ENCODE measurements around the gene HEATR5A.

HEATR5A gene

GRCh38 chr14:31270196-31270772 lies 150.1 kb downstream of the HEATR5A start:
- TF ChIP-seq RARB (CRISPR knock-in tag; IDR thresholded peaks at IDR 0.05) (no peak), ZNF70 (CRISPR knock-in tag; IDR thresholded peaks at IDR 0.05) (no peak), ISL1 (CRISPR knock-in tag; IDR thresholded peaks at IDR 0.05) (no peak), BACH2 (CRISPR knock-in tag; IDR thresholded peaks at IDR 0.05; ENCODE audit: borderline replicate concordance) (no peak), CSDC2 (CRISPR knock-in tag; IDR thresholded peaks at IDR 0.05) (no peak), OSR1 (CRISPR knock-in tag; IDR thresholded peaks at IDR 0.05) (no peak), SNAI2 (CRISPR knock-in tag; IDR thresholded peaks at IDR 0.05) (no peak), PPARA (CRISPR knock-in tag; IDR thresholded peaks at IDR 0.05; ENCODE audit: borderline replicate concordance) (no peak), GLIS3 (CRISPR knock-in tag; IDR thresholded peaks at IDR 0.05) (no peak), ZNF565 (CRISPR knock-in tag; conservative IDR thresholded peaks at IDR 0.05; ENCODE audit: low read depth) (no peak), ZFP3 (CRISPR knock-in tag; IDR thresholded peaks at IDR 0.05) (no peak), ZC3H10 (CRISPR knock-in tag; IDR thresholded peaks at IDR 0.05) (no peak), PATZ1 (CRISPR knock-in tag; IDR thresholded peaks at IDR 0.05; ENCODE audit: borderline replicate concordance) (no peak), ZNF8 (CRISPR knock-in tag; IDR thresholded peaks at IDR 0.05) (no peak), CREB5 (CRISPR knock-in tag; IDR thresholded peaks at IDR 0.05; ENCODE audit: low read depth) (no peak), ZFP30 (CRISPR knock-in tag; IDR thresholded peaks at IDR 0.05) (no peak), TCF4 (CRISPR knock-in tag; IDR thresholded peaks at IDR 0.05; ENCODE audit: borderline replicate concordance) (no peak), ARNTL (CRISPR knock-in tag; IDR thresholded peaks at IDR 0.05; ENCODE audit: borderline replicate concordance, low read depth) (no peak), TOX (CRISPR knock-in tag; IDR thresholded peaks at IDR 0.05; ENCODE audit: borderline replicate concordance) (no peak), CSRNP3 (CRISPR knock-in tag; IDR thresholded peaks at IDR 0.05) (no peak)
- no peak for ATAC-seq

GRCh38 chr14:31269634-31270195 lies 150.6 kb downstream of the HEATR5A start:
- TF ChIP-seq PATZ1 (CRISPR knock-in tag; IDR thresholded peaks at IDR 0.05; ENCODE audit: borderline replicate concordance) (no peak), BACH2 (CRISPR knock-in tag; IDR thresholded peaks at IDR 0.05; ENCODE audit: borderline replicate concordance) (no peak), GLIS3 (CRISPR knock-in tag; IDR thresholded peaks at IDR 0.05) (no peak), ZFP30 (CRISPR knock-in tag; IDR thresholded peaks at IDR 0.05) (no peak)
- no peak for ATAC-seq

- ATAC-seq = no peak
- TF ChIP-seq TSHZ2 (CRISPR knock-in tag; IDR thresholded peaks at IDR 0.05) (no peak), PATZ1 (CRISPR knock-in tag; IDR thresholded peaks at IDR 0.05; ENCODE audit: borderline replicate concordance) (no peak), ZNF565 (CRISPR knock-in tag; conservative IDR thresholded peaks at IDR 0.05; ENCODE audit: low read depth) (no peak), RARB (CRISPR knock-in tag; IDR thresholded peaks at IDR 0.05) (no peak), BACH2 (CRISPR knock-in tag; IDR thresholded peaks at IDR 0.05; ENCODE audit: borderline replicate concordance) (no peak), CREB5 (CRISPR knock-in tag; IDR thresholded peaks at IDR 0.05; ENCODE audit: low read depth) (no peak), ZFP3 (CRISPR knock-in tag; IDR thresholded peaks at IDR 0.05) (no peak), TOX (CRISPR knock-in tag; IDR thresholded peaks at IDR 0.05; ENCODE audit: borderline replicate concordance) (no peak), ZNF8 (CRISPR knock-in tag; IDR thresholded peaks at IDR 0.05) (no peak), GLIS3 (CRISPR knock-in tag; IDR thresholded peaks at IDR 0.05) (no peak), ZFP30 (CRISPR knock-in tag; IDR thresholded peaks at IDR 0.05) (no peak), ARNTL (CRISPR knock-in tag; IDR thresholded peaks at IDR 0.05; ENCODE audit: borderline replicate concordance, low read depth) (no peak), ZNF70 (CRISPR knock-in tag; IDR thresholded peaks at IDR 0.05) (no peak)
These were observed 152.1 kb downstream of the HEATR5A start for GRCh38 chr14:31268216-31268615.

Data from SK-N-SH treated with all-trans-retinoic acid at 6 μM for 48 hours (cell line).